Measurements from ENCODE around the gene DIS3L2.
"Not testable (repeated sequence)": the region's sequence is repeated elsewhere in the genome, so short reads cannot be mapped to it uniquely, and the experiment has no call there.

Gene DIS3L2

GRCh38 chr2:232310696-232311095 is 349.2 kb downstream of the DIS3L2 start:
- DNase-seq, result no peak

- DNase-seq, result not testable (repeated sequence)
These were observed 352.1 kb downstream of the DIS3L2 start for GRCh38 chr2:232313645-232314044.

- peak; percentile 50 for DNase-seq
These were observed 353.8 kb downstream of the DIS3L2 start for GRCh38 chr2:232315049-232315922.

- DNase-seq, result no peak
These were observed 354.4 kb downstream of the DIS3L2 start for GRCh38 chr2:232315923-232316299.

GRCh38 chr2:232316461-232317330 is 355.2 kb downstream of the DIS3L2 start:
- DNase-seq, result no peak

- DNase-seq, result no peak
These were observed 356.8 kb downstream of the DIS3L2 start for GRCh38 chr2:232318169-232318855.

- no peak for DNase-seq
These were observed 357.7 kb downstream of the DIS3L2 start for GRCh38 chr2:232319067-232319802.

- no peak for DNase-seq
These were observed 358.4 kb downstream of the DIS3L2 start for GRCh38 chr2:232319803-232320442.

- DNase-seq, result no peak
These were observed 358.9 kb downstream of the DIS3L2 start for GRCh38 chr2:232320443-232320803.

- DNase-seq, result peak; percentile 52
These were observed 359.8 kb downstream of the DIS3L2 start for GRCh38 chr2:232321156-232321816.

GRCh38 chr2:232321817-232322559 is 360.5 kb downstream of the DIS3L2 start:
- no peak for DNase-seq

- no peak for DNase-seq
These were observed 361.2 kb downstream of the DIS3L2 start for GRCh38 chr2:232322560-232323327.

GRCh38 chr2:232323328-232323650 is 361.8 kb downstream of the DIS3L2 start:
- DNase-seq, result no peak

- DNase-seq, result not testable (repeated sequence)
These were observed 362.5 kb downstream of the DIS3L2 start for GRCh38 chr2:232323967-232324366.

GRCh38 chr2:232324778-232325177 is 363.3 kb downstream of the DIS3L2 start:
- DNase-seq, result no peak

- peak; percentile 58 for DNase-seq
These were observed 364.1 kb downstream of the DIS3L2 start for GRCh38 chr2:232325324-232326273.

- DNase-seq, result not testable (repeated sequence)
These were observed 365.0 kb downstream of the DIS3L2 start for GRCh38 chr2:232326274-232327104.
